Ishikawa (cell line): ENCODE data around the gene BACE2.

Experiments used
- EP300 ChIP-seq: IDR thresholded peaks from 2 replicates; pipeline ENCODE4 v1.6.1; 2012; ENCODE audit warnings: borderline replicate concordance
- NFIC ChIP-seq: IDR thresholded peaks from 2 replicates; pipeline ENCODE4 v1.6.1; 2012
- REST ChIP-seq: IDR thresholded peaks from 2 replicates; pipeline ENCODE4 v1.6.1; 2012; ENCODE audit warnings: low read depth, mild to moderate bottlenecking
- TAF1 ChIP-seq: IDR thresholded peaks from 2 replicates; pipeline ENCODE4 v1.6.1; 2012; ENCODE audit warnings: low read depth, mild to moderate bottlenecking
- TCF12 ChIP-seq: IDR thresholded peaks from 2 replicates; pipeline ENCODE4 v1.6.1; 2012; ENCODE audit warnings: low read depth
- YY1 ChIP-seq: IDR thresholded peaks from 2 replicates; pipeline ENCODE4 v1.6.1; 2012; ENCODE audit warnings: low read depth
- ZBTB7A ChIP-seq: IDR thresholded peaks from 2 replicates; pipeline ENCODE4 v1.6.1; 2012; ENCODE audit warnings: low read depth
- TF ChIP-seq, protein P1 (sequence below): IDR thresholded peaks from 2 replicates; pipeline ENCODE4 v1.6.1; 2012
- TF ChIP-seq, protein P2 (sequence below): IDR thresholded peaks from 2 replicates; pipeline ENCODE4 v1.6.1; 2012

DNA sequence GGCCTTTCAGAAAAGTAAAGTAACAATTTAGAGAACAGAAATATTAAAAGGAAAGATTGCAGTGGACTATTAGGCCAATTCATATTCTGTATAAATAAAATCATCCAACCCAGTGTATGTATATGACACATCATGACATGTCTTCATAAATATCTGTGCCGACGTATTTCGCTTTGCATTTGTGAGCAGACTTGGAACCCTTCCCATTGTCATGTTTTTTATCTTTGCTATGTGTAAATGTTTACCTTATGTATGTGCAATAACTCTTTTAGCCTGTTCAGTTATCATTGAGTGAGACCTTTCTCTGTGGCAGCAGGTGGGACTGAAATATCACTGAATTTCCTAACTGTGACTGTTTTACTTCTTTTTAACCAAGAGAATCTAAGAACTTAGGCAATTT, 90.7 kb downstream of the BACE2 start:
- no peak for TF ChIP-seq TCF12
- TF ChIP-seq REST = no peak
- no peak for TF ChIP-seq NFIC
- no peak for TF ChIP-seq TAF1
- TF ChIP-seq ZBTB7A = no peak
- TF ChIP-seq, protein P1, sequence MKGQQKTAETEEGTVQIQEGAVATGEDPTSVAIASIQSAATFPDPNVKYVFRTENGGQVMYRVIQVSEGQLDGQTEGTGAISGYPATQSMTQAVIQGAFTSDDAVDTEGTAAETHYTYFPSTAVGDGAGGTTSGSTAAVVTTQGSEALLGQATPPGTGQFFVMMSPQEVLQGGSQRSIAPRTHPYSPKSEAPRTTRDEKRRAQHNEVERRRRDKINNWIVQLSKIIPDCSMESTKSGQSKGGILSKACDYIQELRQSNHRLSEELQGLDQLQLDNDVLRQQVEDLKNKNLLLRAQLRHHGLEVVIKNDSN = no peak
- TF ChIP-seq, protein P2, sequence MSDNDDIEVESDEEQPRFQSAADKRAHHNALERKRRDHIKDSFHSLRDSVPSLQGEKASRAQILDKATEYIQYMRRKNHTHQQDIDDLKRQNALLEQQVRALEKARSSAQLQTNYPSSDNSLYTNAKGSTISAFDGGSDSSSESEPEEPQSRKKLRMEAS = no peak
- no peak for TF ChIP-seq YY1
- TF ChIP-seq EP300 = no peak
